ENCODE measurements around the gene KAZN.

DNA sequence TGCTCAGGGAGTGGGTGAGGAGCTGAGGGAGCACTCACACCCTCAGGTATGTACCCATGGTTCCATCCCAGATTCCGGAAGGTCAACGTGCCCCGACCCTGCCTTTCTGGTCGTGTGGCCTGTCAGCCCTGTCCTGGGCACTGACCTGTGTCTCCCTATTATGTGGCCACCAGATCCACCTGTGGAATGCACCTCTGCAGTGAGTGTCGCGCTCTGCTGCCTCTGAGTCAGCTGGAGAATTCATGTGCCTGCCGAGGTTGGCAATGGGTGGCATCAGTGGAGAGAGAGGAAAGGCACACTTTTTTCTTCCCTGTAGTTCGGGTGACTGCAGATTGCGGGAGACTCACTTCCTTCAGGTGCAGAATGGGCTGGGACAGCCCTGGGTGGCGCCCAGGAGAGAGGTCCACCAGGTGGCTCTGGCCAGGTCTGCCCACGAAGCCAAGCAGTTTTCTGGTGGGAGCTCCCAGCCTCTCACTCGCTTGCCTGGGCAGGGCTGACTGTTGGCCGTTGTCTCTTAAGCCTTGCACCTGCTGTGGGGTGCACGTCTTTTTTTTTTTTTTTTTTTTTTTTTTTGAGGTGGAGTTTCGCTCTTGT lies 378.9 kb downstream of the KAZN start:
- TF ChIP-seq TAF1 (IDR thresholded peaks at IDR 0.05; ENCODE audit: low read depth) (no peak), CTCF (IDR thresholded peaks at IDR 0.05; ENCODE audit: poor library complexity, severe bottlenecking) (no peak), MXI1 (conservative IDR thresholded peaks at IDR 0.05; ENCODE audit: poor library complexity, severe bottlenecking) (no peak), EZH2 (IDR thresholded peaks at IDR 0.05; ENCODE audit: borderline replicate concordance, insufficient read depth, low read length, poor library complexity, severe bottlenecking) (no peak)
- TF ChIP-seq, protein P1, sequence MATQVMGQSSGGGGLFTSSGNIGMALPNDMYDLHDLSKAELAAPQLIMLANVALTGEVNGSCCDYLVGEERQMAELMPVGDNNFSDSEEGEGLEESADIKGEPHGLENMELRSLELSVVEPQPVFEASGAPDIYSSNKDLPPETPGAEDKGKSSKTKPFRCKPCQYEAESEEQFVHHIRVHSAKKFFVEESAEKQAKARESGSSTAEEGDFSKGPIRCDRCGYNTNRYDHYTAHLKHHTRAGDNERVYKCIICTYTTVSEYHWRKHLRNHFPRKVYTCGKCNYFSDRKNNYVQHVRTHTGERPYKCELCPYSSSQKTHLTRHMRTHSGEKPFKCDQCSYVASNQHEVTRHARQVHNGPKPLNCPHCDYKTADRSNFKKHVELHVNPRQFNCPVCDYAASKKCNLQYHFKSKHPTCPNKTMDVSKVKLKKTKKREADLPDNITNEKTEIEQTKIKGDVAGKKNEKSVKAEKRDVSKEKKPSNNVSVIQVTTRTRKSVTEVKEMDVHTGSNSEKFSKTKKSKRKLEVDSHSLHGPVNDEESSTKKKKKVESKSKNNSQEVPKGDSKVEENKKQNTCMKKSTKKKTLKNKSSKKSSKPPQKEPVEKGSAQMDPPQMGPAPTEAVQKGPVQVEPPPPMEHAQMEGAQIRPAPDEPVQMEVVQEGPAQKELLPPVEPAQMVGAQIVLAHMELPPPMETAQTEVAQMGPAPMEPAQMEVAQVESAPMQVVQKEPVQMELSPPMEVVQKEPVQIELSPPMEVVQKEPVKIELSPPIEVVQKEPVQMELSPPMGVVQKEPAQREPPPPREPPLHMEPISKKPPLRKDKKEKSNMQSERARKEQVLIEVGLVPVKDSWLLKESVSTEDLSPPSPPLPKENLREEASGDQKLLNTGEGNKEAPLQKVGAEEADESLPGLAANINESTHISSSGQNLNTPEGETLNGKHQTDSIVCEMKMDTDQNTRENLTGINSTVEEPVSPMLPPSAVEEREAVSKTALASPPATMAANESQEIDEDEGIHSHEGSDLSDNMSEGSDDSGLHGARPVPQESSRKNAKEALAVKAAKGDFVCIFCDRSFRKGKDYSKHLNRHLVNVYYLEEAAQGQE (IDR thresholded peaks at IDR 0.05; ENCODE audit: borderline replicate concordance): no peak
